ENCODE measurements around the gene ICAM5.

The ICAM5 gene

GRCh38 chr19:10315335-10316214 lies 25.8 kb downstream of the ICAM5 start, which contains the start of gene FDX2:
FDX2 (minus strand) TSS chr19:10316015; CDS start chr19:10315996, 19 bp downstream.
- peaks cover 12 to 13% of the 10 kb centered on the region in 2 donors for H3K4me1 Mint-ChIP-seq (ENCODE audit: low read depth in 2 of 2)
- H3K4me3 Mint-ChIP-seq: peak within 1 kb of the TSS; percentile 89 to 92
- DNase-seq (peak; percentile 85 to 91 (median 88)), ATAC-seq (replicated peaks) (peak; percentile 92)
- no peaks in the 10 kb centered on the region for H3K9me3 Mint-ChIP-seq
- H3K36me3 Mint-ChIP-seq (ENCODE audit: insufficient read depth): peaks cover 27% of the 10 kb centered on the region
- no peaks in the 10 kb centered on the region for H3K27me3 Mint-ChIP-seq
- peak within 1 kb of the TSS; percentile 73 to 88 for H3K27ac Mint-ChIP-seq

- DNase-seq (no peak), ATAC-seq (replicated peaks) (no peak)
- Mint-ChIP-seq H3K36me3 (ENCODE audit: insufficient read depth) (peaks cover 31% of the 10 kb centered on the region), H3K27me3 (no peaks in the 10 kb centered on the region), H3K4me3 (peak overlapping the region; percentile 89 to 92), H3K27ac (peak overlapping the region; percentile 73 to 88), H3K4me1 (ENCODE audit: low read depth in 2 of 2) (peaks cover 12 to 13% of the 10 kb centered on the region in 2 donors), H3K9me3 (no peaks in the 10 kb centered on the region)
Observed at GRCh38 chr19:10316229-10317044, 26.7 kb downstream of the ICAM5 start.

GRCh38 chr19:10317045-10317856 lies 27.5 kb downstream of the ICAM5 start:
- Mint-ChIP-seq H3K9me3 (no peaks in the 10 kb centered on the region), H3K27me3 (no peaks in the 10 kb centered on the region), H3K27ac (peak overlapping the region; percentile 73 to 88), H3K4me3 (peak overlapping the region in 1 of 2 donors; percentile 23), H3K36me3 (ENCODE audit: insufficient read depth) (peaks cover 31% of the 10 kb centered on the region), H3K4me1 (ENCODE audit: low read depth in 2 of 2) (peaks cover 12 to 13% of the 10 kb centered on the region in 2 donors)
- DNase-seq (no peak), ATAC-seq (replicated peaks) (no peak)

GRCh38 chr19:10317857-10318462 lies 28.2 kb downstream of the ICAM5 start:
- Mint-ChIP-seq H3K4me3 (no peak overlapping the region), H3K36me3 (ENCODE audit: insufficient read depth) (peaks cover 31% of the 10 kb centered on the region)

GRCh38 chr19:10318807-10319682 lies 29.3 kb downstream of the ICAM5 start:
- ATAC-seq (replicated peaks) (no peak), DNase-seq (no peak)
- Mint-ChIP-seq H3K36me3 (ENCODE audit: insufficient read depth) (peaks cover 39% of the 10 kb centered on the region), H3K27ac (peak overlapping the region in 1 of 2 donors; percentile 92), H3K9me3 (no peaks in the 10 kb centered on the region), H3K27me3 (no peaks in the 10 kb centered on the region), H3K4me1 (ENCODE audit: low read depth in 2 of 2) (peaks cover 12 to 13% of the 10 kb centered on the region in 2 donors), H3K4me3 (no peak overlapping the region)

More at GRCh38 chr19:10317857-10318462, 28.2 kb downstream of the ICAM5 start:
- Mint-ChIP-seq H3K27me3 (no peaks in the 10 kb centered on the region), H3K27ac (no peak overlapping the region), H3K4me1 (ENCODE audit: low read depth in 2 of 2) (peaks cover 12 to 13% of the 10 kb centered on the region in 2 donors), H3K9me3 (no peaks in the 10 kb centered on the region)
- ATAC-seq (replicated peaks) (no peak), DNase-seq (no peak)

- Mint-ChIP-seq H3K36me3 (ENCODE audit: insufficient read depth) (peaks cover 57% of the 10 kb centered on the region), H3K27me3 (no peaks in the 10 kb centered on the region), H3K27ac (no peak overlapping the region), H3K9me3 (no peaks in the 10 kb centered on the region), H3K4me3 (no peak overlapping the region), H3K4me1 (ENCODE audit: low read depth in 2 of 2) (peaks cover 3 to 5% of the 10 kb centered on the region in 2 donors)
- DNase-seq: no peak
- ATAC-seq (replicated peaks): no peak
Observed at GRCh38 chr19:10320602-10321416, 31.1 kb downstream of the ICAM5 start.

- Mint-ChIP-seq H3K27me3 (no peaks in the 10 kb centered on the region), H3K27ac (no peak overlapping the region), H3K4me3 (no peak overlapping the region), H3K9me3 (no peaks in the 10 kb centered on the region), H3K36me3 (ENCODE audit: insufficient read depth) (peaks cover 63% of the 10 kb centered on the region), H3K4me1 (ENCODE audit: low read depth in 2 of 2) (peaks cover 0 to 2% of the 10 kb centered on the region in 2 donors)
- DNase-seq (no peak), ATAC-seq (replicated peaks) (no peak)
Observed at GRCh38 chr19:10321417-10321797, 31.7 kb downstream of the ICAM5 start.

- ATAC-seq (replicated peaks): no peak
- Mint-ChIP-seq H3K9me3 (no peaks in the 10 kb centered on the region), H3K4me3 (no peak overlapping the region), H3K27ac (no peak overlapping the region), H3K4me1 (ENCODE audit: low read depth in 2 of 2) (peaks cover 0 to 2% of the 10 kb centered on the region in 2 donors), H3K36me3 (ENCODE audit: insufficient read depth) (peaks cover 68% of the 10 kb centered on the region), H3K27me3 (no peaks in the 10 kb centered on the region)
- no peak for DNase-seq
Observed at GRCh38 chr19:10321874-10322835, 32.4 kb downstream of the ICAM5 start.

GRCh38 chr19:10325732-10326131 lies 36.0 kb downstream of the ICAM5 start:
- Mint-ChIP-seq H3K4me1 (ENCODE audit: low read depth in 2 of 2) (peaks cover 0 to 1% of the 10 kb centered on the region in 2 donors), H3K27ac (peak overlapping the region in 1 of 2 donors; percentile 49), H3K4me3 (no peak overlapping the region), H3K36me3 (ENCODE audit: insufficient read depth) (peaks cover 75% of the 10 kb centered on the region), H3K27me3 (no peaks in the 10 kb centered on the region), H3K9me3 (no peaks in the 10 kb centered on the region)
- DNase-seq (no peak), ATAC-seq (replicated peaks) (no peak)

- Mint-ChIP-seq H3K36me3 (ENCODE audit: insufficient read depth) (peaks cover 87% of the 10 kb centered on the region), H3K4me1 (ENCODE audit: low read depth in 2 of 2) (peaks cover 12% of the 10 kb centered on the region in 2 donors), H3K4me3 (no peak overlapping the region), H3K27me3 (no peaks in the 10 kb centered on the region), H3K9me3 (no peaks in the 10 kb centered on the region), H3K27ac (no peak overlapping the region)
- ATAC-seq (replicated peaks) (no peak), DNase-seq (no peak)
Observed at GRCh38 chr19:10327793-10328192, 38.0 kb downstream of the ICAM5 start.
